NCI-H2107 (cell line): ENCODE results near the gene DSTYK.
"Not testable (repeated sequence)": the region's sequence is repeated elsewhere in the genome, so short reads cannot be mapped to it uniquely, and the experiment has no call there.

Experiments used
- DNase-seq: peaks from one replicate; lab custom pipeline; 2025; lab: John Stamatoyannopoulos, UW

The DSTYK gene

GRCh38 chr1:205179842-205180241, 31.7 kb downstream of the DSTYK start:
- no peak for DNase-seq

GRCh38 chr1:205172729-205173366, 38.7 kb downstream of the DSTYK start:
- DNase-seq, result no peak

- DNase-seq, result no peak
Measured at GRCh38 chr1:205171369-205171768, 40.1 kb downstream of the DSTYK start.

GRCh38 chr1:205170532-205171269, 40.8 kb downstream of the DSTYK start:
- no peak for DNase-seq

- DNase-seq, result no peak
Measured at GRCh38 chr1:205169248-205169647, 42.3 kb downstream of the DSTYK start.

- no peak for DNase-seq
Measured at GRCh38 chr1:205168291-205168690, 43.2 kb downstream of the DSTYK start.

GRCh38 chr1:205162301-205162700, 49.2 kb downstream of the DSTYK start:
- no peak for DNase-seq

GRCh38 chr1:205161076-205161475, 50.4 kb downstream of the DSTYK start:
- no peak for DNase-seq

GRCh38 chr1:205158048-205158616, 53.4 kb downstream of the DSTYK start:
- no peak for DNase-seq

- not testable (repeated sequence) for DNase-seq
Measured at GRCh38 chr1:205155665-205156377, 55.7 kb downstream of the DSTYK start.

GRCh38 chr1:205152505-205152904, 59.0 kb downstream of the DSTYK start:
- no peak for DNase-seq

GRCh38 chr1:205150651-205151428, 60.7 kb downstream of the DSTYK start:
- no peak for DNase-seq

GRCh38 chr1:205147191-205147835, 64.2 kb downstream of the DSTYK start:
- DNase-seq, result no peak

- DNase-seq, result no peak
Measured at GRCh38 chr1:205144751-205145150, 66.8 kb downstream of the DSTYK start.

- no peak for DNase-seq
Measured at GRCh38 chr1:205144046-205144720, 67.3 kb downstream of the DSTYK start.

GRCh38 chr1:205142102-205142469, 69.4 kb downstream of the DSTYK start:
- DNase-seq, result no peak

GRCh38 chr1:205141236-205142101, 70.0 kb downstream of the DSTYK start:
- peak; percentile 77 for DNase-seq

- no peak for DNase-seq
Measured at GRCh38 chr1:205140113-205140512, 71.4 kb downstream of the DSTYK start.

GRCh38 chr1:205137901-205138300, 73.6 kb downstream of the DSTYK start:
- DNase-seq, result no peak

GRCh38 chr1:205133287-205133686, 78.2 kb downstream of the DSTYK start:
- DNase-seq, result no peak
